CD4-positive, alpha-beta T cell (primary cell): ENCODE measurements around the gene NCKAP5. TPM values are rescaled to one million over a fixed set of nuclear protein-coding genes. Genes with fewer than 3 reads are reported as not detected.

Experiments used
- ATAC-seq: fragments of 200-7000 bp; cut with Tn5 transposase; one replicate; pipeline ENCODE4 v1.10.0; 2022; ENCODE audit warnings: mild to moderate bottlenecking; ENCODE audit not compliant: poor library complexity
- CTCF ChIA-PET: fragments of 350-600 bp; sonication (Branson Sonifier 250); formaldehyde crosslinking; loops from one replicate; lab custom pipeline; 2021; ENCODE audit warnings: antibody characterized with exemption, inconsistent platforms; lab: Charles Lee
- POLR2A ChIA-PET: fragments of 350-600 bp; sonication (Branson Sonifier 250); formaldehyde crosslinking; loops from one replicate; lab custom pipeline; 2021; ENCODE audit warnings: antibody characterized with exemption, inconsistent platforms; lab: Charles Lee
- DNase-seq, 14 experiments: peaks; one replicate each; pipeline ENCODE4 v3.0.0-alpha.2; 2013 to 2020; ENCODE audit warnings: mixed read lengths in 2 of 14
- H3K27ac ChIP-seq, 2 donors: one replicate each; pipeline versions ENCODE4 v1.5.1 to v1.7.0; 2013; ENCODE audit warnings: low read length in 2 of 2, low read depth in 1 of 2, mild to moderate bottlenecking in 1 of 2
- H3K27me3 ChIP-seq, 2 experiments: 1 replicate in 1 of 2; 2 replicates in 1 of 2; pipeline versions ENCODE4 v1.6.1 to v1.7.0; 2013; ENCODE audit warnings: low read length in 2 of 2, control low read depth in 1 of 2, mild to moderate bottlenecking in 1 of 2, moderate library complexity in 1 of 2; ENCODE audit not compliant: insufficient read depth in 2 of 2, control insufficient read depth in 1 of 2
- H3K36me3 ChIP-seq: one replicate; pipeline ENCODE4 v1.6.1; 2013; ENCODE audit warnings: low read length, control low read depth; ENCODE audit not compliant: insufficient read depth
- H3K4me1 ChIP-seq: one replicate; pipeline ENCODE4 v1.6.1; 2013; ENCODE audit warnings: low read length, control low read depth; ENCODE audit not compliant: insufficient read depth
- H3K4me3 ChIP-seq: one replicate; pipeline ENCODE4 v1.5.1; 2013; ENCODE audit warnings: mild to moderate bottlenecking, low read length, moderate library complexity
- H3K9me3 ChIP-seq, 2 experiments: 1 replicate in 1 of 2; 2 replicates in 1 of 2; pipeline versions ENCODE4 v1.6.1 to v1.7.0; 2013; ENCODE audit warnings: low read length in 2 of 2, mild to moderate bottlenecking in 2 of 2, control low read depth in 1 of 2, moderate library complexity in 1 of 2; ENCODE audit not compliant: control insufficient read depth in 1 of 2, insufficient read depth in 1 of 2
- H3K27ac Mint-ChIP-seq: one replicate; pipeline ENCODE4 v1.8.0; 2020; ENCODE audit warnings: mixed read lengths
- H3K27me3 Mint-ChIP-seq: one replicate; pipeline ENCODE4 v1.8.0; 2021; ENCODE audit warnings: mixed read lengths
- H3K36me3 Mint-ChIP-seq: one replicate; pipeline ENCODE4 v1.8.0; 2021; ENCODE audit warnings: low read depth, mixed read lengths
- H3K4me1 Mint-ChIP-seq: one replicate; pipeline ENCODE4 v1.8.0; 2021; ENCODE audit warnings: low read depth, mixed read lengths
- H3K4me3 Mint-ChIP-seq: one replicate; pipeline ENCODE4 v1.8.0; 2020; ENCODE audit warnings: mild to moderate bottlenecking, mixed read lengths
- H3K9me3 Mint-ChIP-seq: one replicate; pipeline ENCODE4 v1.8.0; 2020; ENCODE audit warnings: mixed read lengths
- intact Hi-C, 2 experiments: fragments of 100-400 bp; cut with DNase I in 1 of 2; cut with micrococcal nuclease in 1 of 2; formaldehyde crosslinking; loops; one replicate each; pipeline versions ENCODE4 v1.15.1 to v1.9.0; 2023 to 2025; cut with DNase I, micrococcal nuclease
- total RNA-seq, 174 experiments: library from RNA in 2 of 174; stranded (reverse) in 2 of 174; gene quantifications; one replicate each; pipeline ENCODE4 v1.2.3 and lab custom pipeline; 2021 to 2026
- TF ChIP-seq, protein P1 (sequence below): fragments of 200-600 bp; IDR thresholded peaks from one replicate; pipeline ENCODE4 v1.8.0; 2022; ENCODE audit warnings: antibody characterized with exemption, mild to moderate bottlenecking

NCKAP5 gene
- total RNA-seq, 2 experiments from 2014 or later: not detected

GRCh38 chr2:133426791-133427190, 141.5 kb downstream of the NCKAP5 start:
- intact Hi-C loops: no loop called here
- Mint-ChIP-seq H3K36me3 (no peaks in the 10 kb centered on the region), H3K9me3 (peaks cover 6% of the 10 kb centered on the region), H3K27ac (no peak overlapping the region), H3K4me3 (no peak overlapping the region), H3K27me3 (no peaks in the 10 kb centered on the region), H3K4me1 (no peaks in the 10 kb centered on the region)
- ChIA-PET CTCF (no interaction called here), POLR2A (no interaction called here)
- TF ChIP-seq, protein P1, sequence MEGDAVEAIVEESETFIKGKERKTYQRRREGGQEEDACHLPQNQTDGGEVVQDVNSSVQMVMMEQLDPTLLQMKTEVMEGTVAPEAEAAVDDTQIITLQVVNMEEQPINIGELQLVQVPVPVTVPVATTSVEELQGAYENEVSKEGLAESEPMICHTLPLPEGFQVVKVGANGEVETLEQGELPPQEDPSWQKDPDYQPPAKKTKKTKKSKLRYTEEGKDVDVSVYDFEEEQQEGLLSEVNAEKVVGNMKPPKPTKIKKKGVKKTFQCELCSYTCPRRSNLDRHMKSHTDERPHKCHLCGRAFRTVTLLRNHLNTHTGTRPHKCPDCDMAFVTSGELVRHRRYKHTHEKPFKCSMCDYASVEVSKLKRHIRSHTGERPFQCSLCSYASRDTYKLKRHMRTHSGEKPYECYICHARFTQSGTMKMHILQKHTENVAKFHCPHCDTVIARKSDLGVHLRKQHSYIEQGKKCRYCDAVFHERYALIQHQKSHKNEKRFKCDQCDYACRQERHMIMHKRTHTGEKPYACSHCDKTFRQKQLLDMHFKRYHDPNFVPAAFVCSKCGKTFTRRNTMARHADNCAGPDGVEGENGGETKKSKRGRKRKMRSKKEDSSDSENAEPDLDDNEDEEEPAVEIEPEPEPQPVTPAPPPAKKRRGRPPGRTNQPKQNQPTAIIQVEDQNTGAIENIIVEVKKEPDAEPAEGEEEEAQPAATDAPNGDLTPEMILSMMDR: no peak
- DNase-seq (no peak), ATAC-seq (no peak)
- Histone ChIP-seq H3K9me3 (peaks cover 0 to 3% of the 10 kb centered on the region in 2 experiments), H3K27me3 (no peaks in the 10 kb centered on the region), H3K4me3 (no peak overlapping the region), H3K4me1 (no peaks in the 10 kb centered on the region), H3K27ac (no peak overlapping the region), H3K36me3 (no peaks in the 10 kb centered on the region)

GRCh38 chr2:133425612-133426011, 142.7 kb downstream of the NCKAP5 start:
- CTCF ChIA-PET: no interaction called here
- Mint-ChIP-seq H3K27ac (no peak overlapping the region), H3K27me3 (no peaks in the 10 kb centered on the region), H3K4me1 (no peaks in the 10 kb centered on the region), H3K36me3 (no peaks in the 10 kb centered on the region), H3K9me3 (peaks cover 6% of the 10 kb centered on the region), H3K4me3 (no peak overlapping the region)
- H3K9me3 ChIP-seq: peaks cover 0 to 3% of the 10 kb centered on the region in 2 experiments
- H3K4me1 ChIP-seq: no peaks in the 10 kb centered on the region
- H3K27me3 ChIP-seq: no peaks in the 10 kb centered on the region
- TF ChIP-seq, protein P1: no peak
- H3K27ac ChIP-seq: no peak overlapping the region
- POLR2A ChIA-PET: no interaction called here
- DNase-seq: no peak
- ATAC-seq: no peak
- H3K36me3 ChIP-seq: no peaks in the 10 kb centered on the region
- intact Hi-C loops: no loop called here
- no peak overlapping the region for H3K4me3 ChIP-seq

- CTCF ChIA-PET: no interaction called here
- Histone ChIP-seq H3K4me1 (no peaks in the 10 kb centered on the region), H3K27ac (no peak overlapping the region), H3K9me3 (peaks cover 0 to 3% of the 10 kb centered on the region in 2 experiments), H3K27me3 (no peaks in the 10 kb centered on the region), H3K4me3 (no peak overlapping the region), H3K36me3 (no peaks in the 10 kb centered on the region)
- DNase-seq: no peak
- ATAC-seq: no peak
- TF ChIP-seq, protein P1: no peak
- Mint-ChIP-seq H3K27me3 (no peaks in the 10 kb centered on the region), H3K9me3 (peaks cover 2% of the 10 kb centered on the region), H3K4me3 (no peak overlapping the region), H3K27ac (no peak overlapping the region), H3K36me3 (no peaks in the 10 kb centered on the region), H3K4me1 (no peaks in the 10 kb centered on the region)
- POLR2A ChIA-PET: no interaction called here
- intact Hi-C loops: no loop called here
These were observed 143.4 kb downstream of the NCKAP5 start for GRCh38 chr2:133424876-133425275.
